Chondrocyte (in vitro differentiated cells): ENCODE measurements around the gene SCN7A. TPM values are rescaled to one million over a fixed set of nuclear protein-coding genes. Genes with fewer than 3 reads are reported as not detected.

Experiments
- DNase-seq: peaks from one replicate; pipeline ENCODE4 v3.0.0; 2021; ENCODE audit warnings: mixed read lengths, low spot score
- H3K27ac Mint-ChIP-seq: one replicate; pipeline ENCODE4 v1.8.0; 2021; ENCODE audit warnings: mild to moderate bottlenecking, moderate library complexity, mixed read lengths; ENCODE audit not compliant: unreplicated experiment
- H3K27me3 Mint-ChIP-seq: 2 replicates; pipeline ENCODE4 v1.8.0; 2021; ENCODE audit warnings: low read depth, mixed read lengths
- H3K36me3 Mint-ChIP-seq: 2 replicates; pipeline ENCODE4 v1.8.0; 2021; ENCODE audit warnings: low read depth, mixed read lengths
- H3K4me1 Mint-ChIP-seq: 2 replicates; pipeline ENCODE4 v1.8.0; 2021; ENCODE audit warnings: low read depth, mild to moderate bottlenecking, mixed read lengths
- H3K4me3 Mint-ChIP-seq: one replicate; pipeline ENCODE4 v1.8.0; 2021; ENCODE audit warnings: mild to moderate bottlenecking, moderate library complexity, mixed read lengths; ENCODE audit not compliant: unreplicated experiment
- H3K9me3 Mint-ChIP-seq: 2 replicates; pipeline ENCODE4 v1.8.0; 2021; ENCODE audit warnings: low read depth, mixed read lengths
- total RNA-seq: library from RNA; stranded (reverse); gene quantifications from 3 replicates; pipeline ENCODE4 v1.2.1, GENCODE V29; 2021
- TF ChIP-seq, protein P1 (sequence below): fragments of 200-600 bp; sonication (generic); IDR thresholded peaks from 2 replicates; pipeline ENCODE4 v1.5.0; 2021; ENCODE audit warnings: antibody characterized with exemption, mild to moderate bottlenecking, moderate library complexity

SCN7A gene
- total RNA-seq, 1 donor from 2014 or later, result 0.05 TPM

DNA sequence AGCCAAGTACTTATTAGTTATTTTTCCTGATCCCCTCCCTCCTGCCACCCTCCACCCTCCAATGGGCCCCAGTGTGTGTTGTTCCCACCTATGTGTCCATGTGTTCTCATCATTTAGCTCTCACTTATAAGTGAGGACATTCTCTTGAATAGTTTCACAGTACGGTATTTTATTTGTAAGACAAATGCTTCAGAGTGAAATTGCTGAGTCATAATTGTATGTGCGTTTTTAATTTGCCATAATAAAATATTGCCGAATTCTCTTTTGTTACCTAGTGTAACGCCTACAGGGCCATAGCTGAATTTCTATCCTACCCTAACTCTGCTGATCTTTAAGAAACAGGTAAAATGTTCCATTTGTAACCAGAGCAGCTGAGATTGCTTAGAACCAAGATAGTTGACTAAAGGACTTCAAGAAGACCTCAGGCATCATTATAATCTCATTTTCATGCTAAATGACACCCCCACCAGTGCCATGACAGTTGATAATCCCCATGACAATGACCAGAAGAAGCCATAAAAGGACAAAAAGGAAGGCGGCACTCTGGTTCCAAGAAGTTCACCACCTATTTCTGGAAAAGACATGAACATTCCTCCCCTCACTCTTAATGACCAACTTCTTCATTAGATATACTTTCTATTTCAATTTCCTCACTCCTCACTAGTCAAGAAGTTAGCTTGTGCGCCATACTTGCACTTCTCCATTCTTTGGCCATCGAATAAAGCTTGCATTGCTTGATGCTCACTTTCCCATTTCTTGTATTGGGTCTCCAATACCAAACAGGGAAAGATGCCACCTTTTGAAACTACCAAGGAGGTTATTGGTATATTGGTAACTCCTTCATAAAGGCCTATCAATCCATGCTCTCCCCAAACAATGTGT, 136.7 kb downstream of the SCN7A start:
- Mint-ChIP-seq H3K4me1 (peaks cover 49% of the 10 kb centered on the region), H3K27me3 (no peaks in the 10 kb centered on the region), H3K27ac (peak overlapping the region; percentile 79), H3K9me3 (peaks cover 6% of the 10 kb centered on the region), H3K4me3 (no peak overlapping the region), H3K36me3 (peaks cover 3% of the 10 kb centered on the region)
- no peak for DNase-seq
- TF ChIP-seq, protein P1, sequence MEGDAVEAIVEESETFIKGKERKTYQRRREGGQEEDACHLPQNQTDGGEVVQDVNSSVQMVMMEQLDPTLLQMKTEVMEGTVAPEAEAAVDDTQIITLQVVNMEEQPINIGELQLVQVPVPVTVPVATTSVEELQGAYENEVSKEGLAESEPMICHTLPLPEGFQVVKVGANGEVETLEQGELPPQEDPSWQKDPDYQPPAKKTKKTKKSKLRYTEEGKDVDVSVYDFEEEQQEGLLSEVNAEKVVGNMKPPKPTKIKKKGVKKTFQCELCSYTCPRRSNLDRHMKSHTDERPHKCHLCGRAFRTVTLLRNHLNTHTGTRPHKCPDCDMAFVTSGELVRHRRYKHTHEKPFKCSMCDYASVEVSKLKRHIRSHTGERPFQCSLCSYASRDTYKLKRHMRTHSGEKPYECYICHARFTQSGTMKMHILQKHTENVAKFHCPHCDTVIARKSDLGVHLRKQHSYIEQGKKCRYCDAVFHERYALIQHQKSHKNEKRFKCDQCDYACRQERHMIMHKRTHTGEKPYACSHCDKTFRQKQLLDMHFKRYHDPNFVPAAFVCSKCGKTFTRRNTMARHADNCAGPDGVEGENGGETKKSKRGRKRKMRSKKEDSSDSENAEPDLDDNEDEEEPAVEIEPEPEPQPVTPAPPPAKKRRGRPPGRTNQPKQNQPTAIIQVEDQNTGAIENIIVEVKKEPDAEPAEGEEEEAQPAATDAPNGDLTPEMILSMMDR, result no peak

Other genes starting within 250 kb of the SCN7A start
- gene SCN9A, start 118.3 kb downstream of the SCN7A start, total RNA-seq, result 30.1 to 32.8 TPM (median 31.0 TPM) in 3 replicates